K562 (cell line): ENCODE data around the gene PLEKHG3.

Experiments
- CTCF ChIP-seq, 3 experiments: IDR thresholded peaks in 2 of 3; conservative IDR thresholded peaks in 1 of 3; 2 replicates each; pipeline ENCODE4 v1.5.1; 2011 to 2012; ENCODE audit warnings: low read length in 3 of 3, mild to moderate bottlenecking in 3 of 3, control low read depth in 2 of 3, improper control_type of control experiment in 1 of 3, inconsistent platforms in 1 of 3, low read depth in 1 of 3, mixed read lengths in 1 of 3, moderate library complexity in 1 of 3; ENCODE audit not compliant: insufficient read depth in 2 of 3
- ESRRA ChIP-seq: fragments of 450-650 bp; IDR thresholded peaks from 2 replicates; pipeline ENCODE4 v1.6.1; 2014; ENCODE audit warnings: low read depth, mild to moderate bottlenecking, moderate library complexity, borderline replicate concordance
- FOXM1 ChIP-seq, 2 experiments: fragments of 450-650 bp in 1 of 2; sonication (generic) in 1 of 2; formaldehyde crosslinking in 1 of 2; IDR thresholded peaks; 2 replicates each; pipeline versions ENCODE4 v1.6.1 to v1.9.0; 2017 to 2022; ENCODE audit warnings: low read depth in 2 of 2, mild to moderate bottlenecking in 2 of 2, missing genetic modification reagents in 1 of 2, moderate library complexity in 1 of 2
- HMG20B ChIP-seq: fragments of 250-450 bp; sonication (Bioruptor Pico); IDR thresholded peaks from 2 replicates; pipeline ENCODE4 v1.5.0; 2021; ENCODE audit warnings: mild to moderate bottlenecking
- MYC ChIP-seq, 2 experiments: fragments of 250-450 bp in 1 of 2; sonication (Bioruptor Pico) in 1 of 2; IDR thresholded peaks; 2 replicates each; pipeline versions ENCODE4 v1.5.1 to v1.6.1; 2012 to 2021; ENCODE audit warnings: low read depth in 2 of 2, borderline replicate concordance in 1 of 2, improper control_type of control experiment in 1 of 2, low read length in 1 of 2, mild to moderate bottlenecking in 1 of 2, moderate library complexity in 1 of 2
- NONO ChIP-seq, 2 experiments: fragments of 200-400 bp in 1 of 2; fragments of 450-650 bp in 1 of 2; formaldehyde crosslinking in 1 of 2; IDR thresholded peaks; 2 replicates each; pipeline ENCODE4 v1.6.1; 2017; ENCODE audit warnings: low read depth in 2 of 2, mild to moderate bottlenecking in 2 of 2, moderate library complexity in 2 of 2, low read length in 1 of 2
- NR2F6 ChIP-seq: fragments of 450-650 bp; formaldehyde crosslinking; IDR thresholded peaks from 2 replicates; pipeline ENCODE4 v1.4.0; 2020; ENCODE audit warnings: mild to moderate bottlenecking
- POLR2A ChIP-seq: fragments of 450-650 bp; conservative IDR thresholded peaks from 2 replicates; pipeline ENCODE4 v1.6.1; 2016
- SP2 ChIP-seq: IDR thresholded peaks from 2 replicates; pipeline ENCODE4 v1.6.1; 2011; ENCODE audit warnings: mild to moderate bottlenecking, low read depth, low read length, moderate library complexity; ENCODE audit not compliant: poor library complexity, severe bottlenecking; ENCODE audit errors: extremely low read depth
- ZNF146 ChIP-seq: IDR thresholded peaks from one replicate; pipeline ENCODE4 v1.6.1; 2018; ENCODE audit warnings: missing compliant biosample characterization; ENCODE audit not compliant: unreplicated experiment
- TF ChIP-seq, protein P1 (sequence below), 2 experiments: fragments of 450-650 bp in 1 of 2; sonication (generic) in 1 of 2; formaldehyde crosslinking in 1 of 2; IDR thresholded peaks in 1 of 2; conservative IDR thresholded peaks in 1 of 2; 2 replicates each; pipeline versions ENCODE4 v1.6.1 to v1.8.1; 2016 to 2023; ENCODE audit warnings: mild to moderate bottlenecking in 2 of 2, moderate library complexity in 2 of 2, inconsistent platforms in 1 of 2, missing genetic modification reagents in 1 of 2
- TF ChIP-seq, protein P2 (sequence below): sonication (generic); formaldehyde crosslinking; IDR thresholded peaks from 2 replicates; pipeline ENCODE4 v1.9.0; 2022; ENCODE audit warnings: mild to moderate bottlenecking, missing genetic modification reagents

DNA sequence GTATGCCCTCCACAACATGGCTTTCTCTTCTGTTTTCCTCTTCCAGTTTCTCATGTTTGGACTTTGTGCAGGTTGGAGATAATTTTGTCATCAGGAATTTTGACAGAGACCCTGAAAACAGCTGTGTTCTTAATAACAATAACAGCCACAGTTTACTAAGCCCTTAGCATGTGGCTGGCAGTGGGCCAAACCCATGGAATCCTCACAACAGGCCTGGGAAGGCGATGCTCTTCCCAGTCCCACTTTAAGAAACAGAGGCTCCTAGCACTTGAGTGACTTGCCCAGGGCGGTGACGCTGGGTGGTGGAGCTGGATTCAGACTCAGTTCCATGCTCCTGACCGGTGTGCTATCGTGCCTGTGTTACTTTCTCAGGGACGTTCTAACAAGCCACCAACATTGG is 20.1 kb upstream of the PLEKHG3 start:
- TF ChIP-seq NR2F6 (CRISPR knock-in tag) (no peak), ESRRA (no peak), NONO (IDR thresholded peaks at IDR 0.05; ENCODE audit: low read depth in 2 of 2, low read length in 1 of 2) (no peak), CTCF (IDR thresholded peaks at IDR 0.05 in 2 of 3, conservative IDR thresholded peaks at IDR 0.05 in 1 of 3; ENCODE audit: insufficient read depth in 2 of 3, low read depth in 1 of 3, low read length in 3 of 3) (no peak), POLR2A (no peak), FOXM1 (IDR thresholded peaks at IDR 0.05; ENCODE audit: low read depth) (no peak), FOXM1 (CRISPR knock-in tag; IDR thresholded peaks at IDR 0.05; ENCODE audit: low read depth) (no peak), MYC (IDR thresholded peaks at IDR 0.05; ENCODE audit: low read depth, low read length) (no peak), MYC (CRISPR knock-in tag; IDR thresholded peaks at IDR 0.05; ENCODE audit: borderline replicate concordance, low read depth) (no peak), ZNF146 (CRISPR knock-in tag) (no peak), SP2 (no peak), HMG20B (CRISPR knock-in tag) (no peak)
- TF ChIP-seq, protein P1, sequence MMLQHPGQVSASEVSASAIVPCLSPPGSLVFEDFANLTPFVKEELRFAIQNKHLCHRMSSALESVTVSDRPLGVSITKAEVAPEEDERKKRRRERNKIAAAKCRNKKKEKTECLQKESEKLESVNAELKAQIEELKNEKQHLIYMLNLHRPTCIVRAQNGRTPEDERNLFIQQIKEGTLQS (IDR thresholded peaks at IDR 0.05) = no peak
- TF ChIP-seq, protein P1 (CRISPR knock-in tag; conservative IDR thresholded peaks at IDR 0.05) = no peak
- TF ChIP-seq, protein P2, sequence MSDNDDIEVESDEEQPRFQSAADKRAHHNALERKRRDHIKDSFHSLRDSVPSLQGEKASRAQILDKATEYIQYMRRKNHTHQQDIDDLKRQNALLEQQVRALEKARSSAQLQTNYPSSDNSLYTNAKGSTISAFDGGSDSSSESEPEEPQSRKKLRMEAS (CRISPR knock-in tag) = no peak
